Testis (tissue), 2 donors: ENCODE data around the gene CD109.

Experiments used
- POLR2A ChIP-seq: fragments of 450-650 bp; IDR thresholded peaks from one replicate; pipeline ENCODE4 v1.6.1; 2017; ENCODE audit warnings: antibody characterized with exemption, mild to moderate bottlenecking, moderate library complexity
- TF ChIP-seq, protein P1 (sequence below), 3 experiments: fragments of 450-650 bp in 2 of 3; fragments of 200-600 bp in 1 of 3; sonication (generic) in 1 of 3; IDR thresholded peaks; one replicate each; pipeline ENCODE4 v1.5.1; 2016 to 2019; ENCODE audit warnings: antibody characterized with exemption in 3 of 3, mild to moderate bottlenecking in 2 of 3, moderate library complexity in 1 of 3

DNA sequence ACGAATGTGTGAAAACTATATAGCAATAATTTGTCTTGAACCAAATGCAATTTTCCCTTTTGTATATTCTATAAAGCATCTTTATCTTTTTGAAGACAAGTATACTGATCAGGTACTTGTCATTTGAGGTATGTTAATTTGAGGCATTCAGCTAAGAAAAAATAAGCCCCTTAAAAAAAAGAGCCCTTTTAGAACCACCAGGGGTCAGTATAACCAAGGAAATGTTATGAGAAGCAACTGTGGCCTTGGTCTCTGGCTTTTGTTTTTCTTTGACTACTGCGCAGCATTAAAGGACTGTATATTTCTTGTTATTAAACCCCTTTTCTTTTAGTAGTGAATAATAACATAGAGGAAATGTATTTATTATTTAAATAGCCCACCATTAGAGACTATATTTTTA, 43.1 kb downstream of the CD109 start:
- TF ChIP-seq POLR2A, result no peak
- TF ChIP-seq, protein P1, sequence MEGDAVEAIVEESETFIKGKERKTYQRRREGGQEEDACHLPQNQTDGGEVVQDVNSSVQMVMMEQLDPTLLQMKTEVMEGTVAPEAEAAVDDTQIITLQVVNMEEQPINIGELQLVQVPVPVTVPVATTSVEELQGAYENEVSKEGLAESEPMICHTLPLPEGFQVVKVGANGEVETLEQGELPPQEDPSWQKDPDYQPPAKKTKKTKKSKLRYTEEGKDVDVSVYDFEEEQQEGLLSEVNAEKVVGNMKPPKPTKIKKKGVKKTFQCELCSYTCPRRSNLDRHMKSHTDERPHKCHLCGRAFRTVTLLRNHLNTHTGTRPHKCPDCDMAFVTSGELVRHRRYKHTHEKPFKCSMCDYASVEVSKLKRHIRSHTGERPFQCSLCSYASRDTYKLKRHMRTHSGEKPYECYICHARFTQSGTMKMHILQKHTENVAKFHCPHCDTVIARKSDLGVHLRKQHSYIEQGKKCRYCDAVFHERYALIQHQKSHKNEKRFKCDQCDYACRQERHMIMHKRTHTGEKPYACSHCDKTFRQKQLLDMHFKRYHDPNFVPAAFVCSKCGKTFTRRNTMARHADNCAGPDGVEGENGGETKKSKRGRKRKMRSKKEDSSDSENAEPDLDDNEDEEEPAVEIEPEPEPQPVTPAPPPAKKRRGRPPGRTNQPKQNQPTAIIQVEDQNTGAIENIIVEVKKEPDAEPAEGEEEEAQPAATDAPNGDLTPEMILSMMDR (IDR thresholded peaks at IDR 0.05), result peak; percentile 57 to 82 (median 68)
